PFSK-1 (cell line): ENCODE measurements around the gene TRHDE.

ENCODE experiments used
- FOXP2 ChIP-seq: optimal IDR thresholded peaks from 2 replicates; pipeline ENCODE3; 2011; ENCODE audit warnings: borderline replicate concordance, control low read depth, inconsistent platforms; ENCODE audit not compliant: insufficient read depth; ENCODE audit errors: extremely low read length, extremely low read depth
- POLR2AphosphoS5 ChIP-seq: IDR thresholded peaks from 2 replicates; pipeline ENCODE4 v1.6.1; 2012; ENCODE audit warnings: low read depth, mild to moderate bottlenecking, control low read depth, low read length, moderate library complexity
- REST ChIP-seq, 2 experiments: IDR thresholded peaks; 2 replicates each; pipeline versions ENCODE4 v1.6.1 to v1.8.0; 2011 to 2012; ENCODE audit warnings: low read depth in 2 of 2, low read length in 2 of 2, control low read depth in 1 of 2, inconsistent platforms in 1 of 2, mild to moderate bottlenecking in 1 of 2, moderate library complexity in 1 of 2; ENCODE audit not compliant: insufficient read depth in 1 of 2
- SIN3A ChIP-seq: IDR thresholded peaks from 2 replicates; pipeline ENCODE4 v1.6.1; 2012; ENCODE audit warnings: mild to moderate bottlenecking, low read length, moderate library complexity, borderline replicate concordance; ENCODE audit not compliant: insufficient read depth
- TAF1 ChIP-seq: IDR thresholded peaks from 2 replicates; pipeline ENCODE4 v1.6.1; 2012; ENCODE audit warnings: low read length, control low read depth, borderline replicate concordance; ENCODE audit not compliant: insufficient read depth

DNA sequence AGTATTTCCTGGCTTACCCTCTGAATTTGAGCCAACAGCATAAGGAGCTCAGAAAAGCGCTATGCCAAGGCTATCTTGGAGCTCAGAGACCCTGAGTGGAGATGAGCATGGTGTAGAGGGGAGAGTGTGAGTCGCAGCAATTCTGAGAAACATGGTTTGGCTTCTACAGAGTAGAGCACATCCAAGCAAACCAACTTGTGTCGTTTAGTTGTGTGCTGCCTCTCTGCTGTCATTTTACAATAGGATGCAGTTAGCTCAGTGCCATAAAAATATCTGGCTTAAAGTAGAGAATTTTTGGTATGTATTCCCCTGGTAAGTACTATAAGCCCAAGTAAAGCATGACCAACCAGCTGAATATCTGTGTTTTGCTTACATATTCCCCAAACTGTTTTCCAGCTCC lies 249.2 kb downstream of the TRHDE start:
- no peak for TF ChIP-seq REST (IDR thresholded peaks at IDR 0.05; ENCODE audit: insufficient read depth in 1 of 2, low read depth in 2 of 2, low read length in 2 of 2)
- TF ChIP-seq TAF1 = no peak
- no peak for TF ChIP-seq POLR2AphosphoS5
- no peak for TF ChIP-seq SIN3A
- TF ChIP-seq FOXP2 = no peak
